Memory B cell (primary cell): Measurements from ENCODE around the gene TOMM40.
"Not testable (repeated sequence)": the region's sequence is repeated elsewhere in the genome, so short reads cannot be mapped to it uniquely, and the experiment has no call there.

Experiments
- ATAC-seq: fragments of 150-1000 bp; cut with Tn5 transposase; 2 replicates; pipeline ENCODE4 v1.10.0; 2021; ENCODE audit warnings: low read depth, mild to moderate bottlenecking, moderate library complexity
- DNase-seq, 2 donors: peaks; one replicate each; pipeline ENCODE4 v3.0.0; 2022; ENCODE audit warnings: low spot score in 2 of 2
- H3K27ac Mint-ChIP-seq: one replicate; pipeline ENCODE4 v1.8.0; 2022; ENCODE audit warnings: mild to moderate bottlenecking, moderate library complexity, mixed read lengths
- H3K27me3 Mint-ChIP-seq: one replicate; pipeline ENCODE4 v1.8.0; 2022; ENCODE audit warnings: mixed read lengths
- H3K36me3 Mint-ChIP-seq: one replicate; pipeline ENCODE4 v1.8.0; 2022; ENCODE audit warnings: mild to moderate bottlenecking, mixed read lengths
- H3K4me1 Mint-ChIP-seq: one replicate; pipeline ENCODE4 v1.8.0; 2022; ENCODE audit warnings: mixed read lengths
- H3K4me3 Mint-ChIP-seq: one replicate; pipeline ENCODE4 v1.8.0; 2022; ENCODE audit warnings: mild to moderate bottlenecking, moderate library complexity, mixed read lengths
- H3K9me3 Mint-ChIP-seq: one replicate; pipeline ENCODE4 v1.8.0; 2022; ENCODE audit warnings: mixed read lengths

The TOMM40 gene

DNA sequence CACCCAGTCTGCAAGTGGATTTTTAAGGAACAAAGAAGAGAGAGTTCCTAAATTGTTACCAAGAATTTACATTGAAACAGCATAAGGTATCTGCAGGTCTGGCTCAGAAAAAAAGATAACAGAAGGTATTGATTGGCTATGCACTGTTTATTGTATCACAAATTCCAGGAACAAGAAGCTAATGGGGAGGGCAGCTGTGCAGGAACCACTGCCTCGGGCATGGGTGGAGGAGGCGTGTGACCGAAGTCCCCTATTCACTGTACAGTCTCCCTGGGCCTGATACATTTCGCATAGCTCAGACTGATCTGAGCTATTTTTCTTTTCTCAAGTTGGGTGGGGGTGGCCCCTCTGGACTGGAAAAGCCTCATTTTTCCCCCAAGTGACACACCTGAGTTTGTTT is 33.2 kb upstream of the TOMM40 start:
- H3K9me3 Mint-ChIP-seq = no peaks in the 10 kb centered on the region
- H3K27me3 Mint-ChIP-seq = peaks cover 13% of the 10 kb centered on the region
- H3K4me3 Mint-ChIP-seq = no peak overlapping the region
- peaks cover 4% of the 10 kb centered on the region for H3K36me3 Mint-ChIP-seq
- no peak for ATAC-seq
- DNase-seq = no peak
- H3K27ac Mint-ChIP-seq = no peak overlapping the region
- no peaks in the 10 kb centered on the region for H3K4me1 Mint-ChIP-seq

DNA sequence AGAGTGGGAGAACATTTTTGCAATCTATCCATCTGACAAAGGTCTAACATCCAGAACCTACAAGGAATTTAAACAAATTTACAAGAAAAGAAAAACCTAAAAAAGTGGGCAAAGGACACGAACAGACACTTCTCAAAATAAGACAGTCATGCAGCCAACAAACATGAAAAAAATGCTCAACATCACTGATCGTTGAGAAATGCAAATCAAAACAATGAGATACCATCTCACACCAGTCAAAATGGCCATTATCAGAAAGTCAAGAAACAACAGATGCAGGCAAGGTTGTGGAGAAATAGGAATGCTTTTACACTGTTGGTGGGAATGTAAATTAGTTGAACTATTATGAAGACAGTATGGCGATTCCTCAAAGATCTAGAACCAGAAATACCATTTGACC is 29.5 kb upstream of the TOMM40 start:
- H3K4me1 Mint-ChIP-seq, H3K36me3 Mint-ChIP-seq, ATAC-seq, H3K27ac Mint-ChIP-seq, DNase-seq, H3K9me3 Mint-ChIP-seq, H3K4me3 Mint-ChIP-seq: not testable (repeated sequence)
- peaks cover 12% of the 10 kb centered on the region for H3K27me3 Mint-ChIP-seq

DNA sequence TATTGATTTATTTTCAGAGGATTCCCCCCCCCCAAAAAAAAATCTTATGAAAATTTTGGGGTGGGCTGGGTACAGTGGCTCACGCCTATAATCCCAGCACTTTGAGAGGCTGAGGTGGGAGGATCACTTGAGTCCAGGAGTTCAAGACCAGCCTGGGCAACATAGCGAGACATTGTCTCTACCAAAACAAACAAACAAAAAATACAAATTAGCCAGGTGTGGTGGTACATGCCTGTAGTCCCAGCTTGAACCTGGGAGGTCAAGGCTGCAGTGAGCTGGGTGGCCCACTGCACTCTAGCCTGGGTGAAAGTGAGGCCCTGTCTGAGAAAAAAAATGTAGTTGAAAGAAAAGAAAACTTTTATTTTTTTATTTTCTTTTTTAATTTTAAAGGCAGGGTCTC is 27.1 kb upstream of the TOMM40 start:
- no peaks in the 10 kb centered on the region for H3K9me3 Mint-ChIP-seq

DNA sequence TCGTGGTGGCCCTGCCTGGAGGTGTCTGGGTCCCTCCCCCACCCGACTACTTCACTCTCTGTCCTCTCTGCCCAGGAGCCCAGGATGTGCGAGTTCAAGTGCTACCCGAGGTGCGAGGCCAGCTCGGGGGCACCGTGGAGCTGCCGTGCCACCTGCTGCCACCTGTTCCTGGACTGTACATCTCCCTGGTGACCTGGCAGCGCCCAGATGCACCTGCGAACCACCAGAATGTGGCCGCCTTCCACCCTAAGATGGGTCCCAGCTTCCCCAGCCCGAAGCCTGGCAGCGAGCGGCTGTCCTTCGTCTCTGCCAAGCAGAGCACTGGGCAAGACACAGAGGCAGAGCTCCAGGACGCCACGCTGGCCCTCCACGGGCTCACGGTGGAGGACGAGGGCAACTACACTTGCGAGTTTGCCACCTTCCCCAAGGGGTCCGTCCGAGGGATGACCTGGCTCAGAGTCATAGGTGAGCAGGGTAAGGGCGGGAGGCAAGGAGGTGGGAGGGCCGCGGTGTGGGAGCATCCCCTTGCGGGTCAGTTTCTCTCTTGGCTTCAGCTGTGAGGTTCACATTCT is 25.8 kb upstream of the TOMM40 start:
- H3K36me3 Mint-ChIP-seq = peaks cover 4% of the 10 kb centered on the region
- ATAC-seq (no peak), DNase-seq (no peak)
- no peak overlapping the region for H3K4me3 Mint-ChIP-seq
- H3K4me1 Mint-ChIP-seq = no peaks in the 10 kb centered on the region
- no peak overlapping the region for H3K27ac Mint-ChIP-seq
- peaks cover 16% of the 10 kb centered on the region for H3K27me3 Mint-ChIP-seq
- H3K9me3 Mint-ChIP-seq = no peaks in the 10 kb centered on the region

More for the DNA sequence above, 27.1 kb upstream of the TOMM40 start:
- Mint-ChIP-seq H3K4me3 (no peak overlapping the region), H3K4me1 (no peaks in the 10 kb centered on the region), H3K36me3 (peaks cover 4% of the 10 kb centered on the region), H3K27me3 (peaks cover 16% of the 10 kb centered on the region), H3K27ac (no peak overlapping the region)
- DNase-seq (no peak), ATAC-seq (no peak)

DNA sequence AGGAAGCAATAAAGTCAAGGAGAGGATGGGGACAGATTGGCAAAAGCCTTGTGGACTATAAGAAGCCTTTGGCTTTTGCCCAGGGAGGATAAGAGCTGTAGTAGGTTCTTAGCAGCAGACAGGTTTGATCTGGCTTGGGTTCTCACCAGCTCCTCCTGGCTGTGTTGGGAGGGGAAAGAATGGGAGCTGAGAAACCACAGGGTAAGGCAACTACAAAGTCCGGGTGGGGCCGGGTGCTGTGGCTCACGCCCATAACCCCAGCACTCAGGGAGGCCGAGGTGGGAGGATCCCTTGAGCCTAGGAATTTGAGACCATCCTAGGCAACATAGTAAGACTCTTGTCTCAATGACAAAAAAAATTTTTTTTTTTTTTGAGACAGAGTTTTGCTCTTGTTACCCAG is 24.4 kb upstream of the TOMM40 start:
- ATAC-seq = no peak
- H3K9me3 Mint-ChIP-seq = no peaks in the 10 kb centered on the region
- H3K4me3 Mint-ChIP-seq = no peak overlapping the region
- H3K4me1 Mint-ChIP-seq = no peaks in the 10 kb centered on the region
- no peak overlapping the region for H3K27ac Mint-ChIP-seq
- DNase-seq = no peak
- H3K36me3 Mint-ChIP-seq = peaks cover 2% of the 10 kb centered on the region
- peaks cover 14% of the 10 kb centered on the region for H3K27me3 Mint-ChIP-seq

DNA sequence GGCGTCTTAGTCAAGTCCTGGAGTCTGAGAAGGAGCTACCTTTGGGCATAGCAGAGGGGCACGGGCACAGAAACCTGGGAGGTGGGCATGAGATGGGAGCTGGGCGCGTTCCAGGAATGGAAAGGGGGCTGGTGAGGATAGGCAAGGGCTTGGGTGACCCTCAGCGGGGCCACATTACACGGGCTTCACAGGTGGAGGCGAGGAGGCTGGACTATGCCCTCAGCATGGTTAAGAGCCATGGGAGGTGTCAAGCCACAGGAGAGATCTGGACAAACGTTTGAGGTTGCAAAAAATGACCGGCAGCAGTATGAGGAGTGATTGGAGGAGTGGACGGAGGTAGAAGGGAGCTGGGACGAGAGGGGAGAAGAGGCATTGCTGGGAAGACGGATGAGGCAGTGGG is 23.5 kb upstream of the TOMM40 start:
- DNase-seq (no peak), ATAC-seq (no peak)
- Mint-ChIP-seq H3K9me3 (no peaks in the 10 kb centered on the region), H3K27ac (no peak overlapping the region), H3K4me3 (no peak overlapping the region), H3K36me3 (no peaks in the 10 kb centered on the region), H3K4me1 (no peaks in the 10 kb centered on the region), H3K27me3 (peaks cover 15% of the 10 kb centered on the region)

DNA sequence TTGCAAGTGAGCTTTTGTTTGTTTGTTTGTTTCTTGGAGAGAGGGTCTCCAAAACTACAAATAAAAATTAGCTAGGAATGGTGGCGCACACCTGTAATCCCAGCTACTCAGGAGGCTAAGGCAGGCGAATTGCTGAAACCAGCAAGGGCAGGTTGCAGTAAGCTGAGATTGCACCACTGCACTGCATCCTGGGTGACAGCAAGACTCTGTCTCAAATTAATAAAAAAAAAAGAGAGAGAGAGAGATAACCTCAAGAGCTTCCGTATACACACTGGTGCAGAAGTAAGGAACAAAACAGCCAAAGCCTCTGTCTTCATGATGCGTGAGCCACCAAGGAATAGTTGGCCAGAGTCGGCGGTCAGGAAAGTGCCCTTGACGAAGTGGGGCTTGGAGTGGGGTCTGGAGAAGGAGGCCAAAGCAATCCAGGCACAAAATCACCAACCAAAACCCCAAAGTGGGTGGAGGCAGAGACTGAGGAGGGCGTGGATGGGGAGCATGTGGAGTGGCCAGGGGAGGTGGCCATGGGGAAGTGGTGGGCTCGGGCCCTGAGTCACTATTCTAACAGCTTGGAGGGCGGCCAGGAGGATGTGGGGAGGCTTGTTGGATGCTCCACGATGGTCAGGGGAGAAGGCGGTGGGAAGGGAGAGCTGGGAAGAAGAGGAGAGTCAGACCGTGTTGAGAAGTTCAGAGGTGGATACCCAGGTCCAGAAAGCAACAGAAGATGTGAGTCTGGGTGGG is 21.2 kb upstream of the TOMM40 start:
- Mint-ChIP-seq H3K4me1 (no peaks in the 10 kb centered on the region), H3K27ac (no peak overlapping the region), H3K27me3 (peaks cover 19% of the 10 kb centered on the region), H3K9me3 (no peaks in the 10 kb centered on the region), H3K4me3 (no peak overlapping the region), H3K36me3 (no peaks in the 10 kb centered on the region)
- DNase-seq = no peak
- no peak for ATAC-seq

DNA sequence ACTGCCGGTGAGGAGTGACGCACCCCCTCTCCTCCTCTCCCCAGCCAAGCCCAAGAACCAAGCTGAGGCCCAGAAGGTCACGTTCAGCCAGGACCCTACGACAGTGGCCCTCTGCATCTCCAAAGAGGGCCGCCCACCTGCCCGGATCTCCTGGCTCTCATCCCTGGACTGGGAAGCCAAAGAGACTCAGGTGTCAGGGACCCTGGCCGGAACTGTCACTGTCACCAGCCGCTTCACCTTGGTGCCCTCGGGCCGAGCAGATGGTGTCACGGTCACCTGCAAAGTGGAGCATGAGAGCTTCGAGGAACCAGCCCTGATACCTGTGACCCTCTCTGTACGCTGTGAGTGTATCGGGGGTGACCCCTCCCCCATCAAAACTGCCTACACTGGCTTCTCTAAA is 19.2 kb upstream of the TOMM40 start:
- no peaks in the 10 kb centered on the region for H3K9me3 Mint-ChIP-seq
- H3K27ac Mint-ChIP-seq = no peak overlapping the region

DNA sequence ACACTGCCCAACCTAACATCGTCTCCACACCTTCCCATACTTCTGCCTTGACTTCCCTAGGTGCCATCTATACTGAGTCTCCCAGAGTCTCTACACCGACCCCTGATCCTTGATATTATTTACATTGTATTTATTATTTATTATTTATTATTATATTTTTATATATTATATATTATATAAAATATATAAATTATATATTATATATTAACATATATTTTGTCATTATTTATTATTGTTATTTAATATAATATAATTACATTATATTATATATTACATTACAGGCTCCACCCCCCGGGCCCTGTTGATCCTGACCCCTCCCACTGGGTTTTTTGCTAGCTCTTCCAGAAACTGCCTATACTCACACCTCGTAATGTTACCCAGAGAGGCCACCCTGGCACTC is 18.4 kb upstream of the TOMM40 start:
- H3K36me3 Mint-ChIP-seq = no peaks in the 10 kb centered on the region
- ATAC-seq = no peak
- no peaks in the 10 kb centered on the region for H3K9me3 Mint-ChIP-seq
- H3K27ac Mint-ChIP-seq = no peak overlapping the region
- H3K4me3 Mint-ChIP-seq = no peak overlapping the region
- DNase-seq = no peak
- peaks cover 21% of the 10 kb centered on the region for H3K27me3 Mint-ChIP-seq
- H3K4me1 Mint-ChIP-seq = no peaks in the 10 kb centered on the region

More for the DNA sequence above, 19.2 kb upstream of the TOMM40 start:
- ATAC-seq (no peak), DNase-seq (no peak)
- H3K27me3 Mint-ChIP-seq = peaks cover 20% of the 10 kb centered on the region
- H3K4me1 Mint-ChIP-seq = no peaks in the 10 kb centered on the region
- H3K36me3 Mint-ChIP-seq = no peaks in the 10 kb centered on the region
- H3K4me3 Mint-ChIP-seq = no peak overlapping the region

DNA sequence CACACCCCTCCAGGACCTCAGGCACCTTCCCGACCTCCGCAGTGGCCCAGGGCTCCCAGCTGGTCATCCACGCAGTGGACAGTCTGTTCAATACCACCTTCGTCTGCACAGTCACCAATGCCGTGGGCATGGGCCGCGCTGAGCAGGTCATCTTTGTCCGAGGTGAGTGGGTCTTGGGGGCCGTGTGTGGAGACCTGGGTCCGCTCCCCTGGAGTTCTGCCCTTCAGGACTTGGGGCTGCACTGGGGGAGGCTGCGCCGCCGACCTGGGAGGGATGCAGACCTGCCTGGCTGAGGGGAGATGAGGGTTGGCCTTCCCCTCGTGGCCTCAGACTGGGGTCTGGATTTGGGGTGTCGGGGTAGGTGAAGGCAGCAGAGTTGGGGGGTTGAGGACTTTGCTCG is 16.7 kb upstream of the TOMM40 start:
- Mint-ChIP-seq H3K4me1 (no peaks in the 10 kb centered on the region), H3K27me3 (peaks cover 22% of the 10 kb centered on the region), H3K27ac (no peak overlapping the region), H3K36me3 (no peaks in the 10 kb centered on the region), H3K9me3 (no peaks in the 10 kb centered on the region), H3K4me3 (no peak overlapping the region)
- no peak for DNase-seq
- ATAC-seq = no peak

DNA sequence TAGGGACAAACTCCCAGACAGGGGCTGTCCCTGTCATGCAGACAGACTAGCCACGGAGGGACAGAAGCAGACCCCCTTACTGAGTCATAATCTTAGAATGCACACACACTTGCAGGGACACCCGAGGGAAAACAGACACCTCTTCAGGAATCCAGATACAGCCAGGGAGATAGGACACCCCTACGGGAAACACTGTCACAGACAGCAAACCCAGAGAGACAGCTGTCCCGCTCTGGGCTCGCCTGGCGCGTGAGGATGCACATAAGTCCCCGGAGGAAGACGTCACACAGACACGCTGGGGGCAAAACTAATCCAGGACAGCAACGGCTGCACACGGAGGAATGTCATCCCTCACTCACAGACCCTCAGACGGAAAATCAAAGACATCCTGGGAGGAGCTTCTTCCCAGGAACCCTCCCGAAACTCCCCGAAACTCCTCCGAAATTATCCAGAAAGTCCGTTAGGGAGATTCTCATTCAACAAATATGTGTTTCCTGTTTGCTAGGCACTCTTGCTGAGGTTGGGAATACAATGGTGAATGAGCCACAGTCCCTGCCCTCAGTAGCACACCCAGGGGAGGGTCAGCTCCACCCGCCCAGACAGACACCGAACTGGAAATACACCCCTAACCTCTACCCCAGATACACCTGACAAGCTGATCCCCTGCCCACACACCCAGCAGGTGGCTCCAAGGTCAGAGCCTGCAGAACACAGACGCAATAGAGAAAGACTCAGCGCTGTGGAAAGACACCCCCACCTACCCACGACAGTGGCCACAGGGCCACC is 15.2 kb upstream of the TOMM40 start:
- Mint-ChIP-seq H3K36me3 (no peaks in the 10 kb centered on the region), H3K4me3 (no peak overlapping the region), H3K27me3 (peaks cover 24% of the 10 kb centered on the region), H3K27ac (no peak overlapping the region), H3K9me3 (no peaks in the 10 kb centered on the region), H3K4me1 (no peaks in the 10 kb centered on the region)
- ATAC-seq (no peak), DNase-seq (no peak)

DNA sequence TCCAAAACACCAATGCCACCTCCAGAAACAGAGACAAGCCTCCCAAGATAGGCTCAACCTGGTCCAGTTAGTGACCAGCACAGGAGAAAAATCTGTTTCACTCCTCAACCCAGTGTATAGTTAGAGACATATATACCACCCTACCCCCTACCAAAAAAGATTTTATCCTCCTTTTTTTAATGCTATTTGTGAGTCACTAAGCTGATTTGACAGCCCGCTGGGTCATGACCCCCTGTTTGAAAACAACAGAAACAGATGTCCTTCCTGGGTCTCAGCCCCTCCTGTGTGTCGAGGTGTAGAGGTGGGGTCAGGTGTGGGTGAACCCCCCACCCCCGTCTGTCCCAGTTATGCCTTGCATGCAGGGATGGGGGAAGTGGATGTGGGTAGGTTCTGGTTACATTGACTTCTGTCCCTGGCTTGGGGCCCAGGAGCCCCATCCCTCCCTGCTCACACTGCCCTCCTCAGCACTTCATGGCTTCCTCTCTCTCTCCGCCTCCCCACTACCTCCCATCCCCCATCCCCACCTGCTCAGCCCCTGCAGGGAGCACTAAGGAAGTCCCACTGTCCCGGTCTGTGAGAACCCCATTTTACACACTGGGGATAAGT is 14.0 kb upstream of the TOMM40 start:
- Mint-ChIP-seq H3K9me3 (no peaks in the 10 kb centered on the region), H3K4me1 (no peaks in the 10 kb centered on the region), H3K27ac (no peak overlapping the region), H3K4me3 (no peak overlapping the region), H3K27me3 (peaks cover 29% of the 10 kb centered on the region), H3K36me3 (no peaks in the 10 kb centered on the region)
- DNase-seq (no peak), ATAC-seq (no peak)

DNA sequence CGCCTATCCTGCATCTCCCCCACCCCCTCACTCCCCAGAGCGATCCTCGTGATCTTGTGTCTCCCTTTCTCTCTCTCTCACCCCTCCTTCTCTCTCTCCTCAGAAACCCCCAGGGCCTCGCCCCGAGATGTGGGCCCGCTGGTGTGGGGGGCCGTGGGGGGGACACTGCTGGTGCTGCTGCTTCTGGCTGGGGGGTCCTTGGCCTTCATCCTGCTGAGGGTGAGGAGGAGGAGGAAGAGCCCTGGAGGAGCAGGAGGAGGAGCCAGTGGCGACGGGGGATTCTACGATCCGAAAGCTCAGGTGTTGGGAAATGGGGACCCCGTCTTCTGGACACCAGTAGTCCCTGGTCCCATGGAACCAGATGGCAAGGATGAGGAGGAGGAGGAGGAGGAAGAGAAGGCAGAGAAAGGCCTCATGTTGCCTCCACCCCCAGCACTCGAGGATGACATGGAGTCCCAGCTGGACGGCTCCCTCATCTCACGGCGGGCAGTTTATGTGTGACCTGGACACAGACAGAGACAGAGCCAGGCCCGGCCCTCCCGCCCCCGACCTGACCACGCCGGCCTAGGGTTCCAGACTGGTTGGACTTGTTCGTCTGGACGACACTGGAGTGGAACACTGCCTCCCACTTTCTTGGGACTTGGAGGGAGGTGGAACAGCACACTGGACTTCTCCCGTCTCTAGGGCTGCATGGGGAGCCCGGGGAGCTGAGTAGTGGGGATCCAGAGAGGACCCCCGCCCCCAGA is 12.8 kb upstream of the TOMM40 start:
- no peaks in the 10 kb centered on the region for H3K36me3 Mint-ChIP-seq
- H3K9me3 Mint-ChIP-seq = no peaks in the 10 kb centered on the region
- peaks cover 24% of the 10 kb centered on the region for H3K27me3 Mint-ChIP-seq
- no peak for DNase-seq
- no peak for ATAC-seq
- no peaks in the 10 kb centered on the region for H3K4me1 Mint-ChIP-seq
- H3K4me3 Mint-ChIP-seq = no peak overlapping the region
- H3K27ac Mint-ChIP-seq = no peak overlapping the region
